ENCODE data around the gene CEP41.

GRCh38 chr7:130471974-130472373, 31.2 kb upstream of the CEP41 start:
- TF ChIP-seq MYC (IDR thresholded peaks at IDR 0.05; ENCODE audit: borderline replicate concordance, low read length) = no peak
- no peak for TF ChIP-seq RAD21 (conservative IDR thresholded peaks at IDR 0.05 in 1 of 2, IDR thresholded peaks at IDR 0.05 in 1 of 2)
- no peak for TF ChIP-seq MAFK (IDR thresholded peaks at IDR 0.05; ENCODE audit: partially characterized antibody)
- no peak for TF ChIP-seq CTCF (IDR thresholded peaks at IDR 0.05)
- no peak for TF ChIP-seq SMC3 (IDR thresholded peaks at IDR 0.05)
